Vagina (tissue), 2 donors: Measurements from ENCODE around the gene KHDC3L. TPM values are rescaled to one million over a fixed set of nuclear protein-coding genes. Genes with fewer than 3 reads are reported as not detected.

Experiments
- DNase-seq, 2 donors: peaks; one replicate each; pipeline ENCODE4 v3.0.0-alpha.2; 2017; ENCODE audit errors: extremely low spot score in 2 of 2
- H3K27ac ChIP-seq: fragments of 200-600 bp; sonication (generic); one replicate; pipeline ENCODE4 v1.5.1; 2019
- H3K27me3 ChIP-seq: fragments of 200-600 bp; sonication (generic); one replicate; pipeline ENCODE4 v1.5.1; 2019
- H3K36me3 ChIP-seq, 2 donors: fragments of 200-600 bp; sonication (generic); one replicate each; pipeline ENCODE4 v1.5.1; 2017 to 2019
- H3K4me1 ChIP-seq: fragments of 200-600 bp; sonication (generic); one replicate; pipeline ENCODE4 v1.5.1; 2019
- H3K4me3 ChIP-seq, 2 donors: fragments of 200-600 bp; sonication (generic); 1 replicate in 1 of 2; 2 replicates in 1 of 2; pipeline ENCODE4 v1.5.1; 2016 to 2019
- H3K9me3 ChIP-seq: fragments of 200-600 bp; sonication (generic); one replicate; pipeline ENCODE4 v1.5.1; 2019
- CTCF ChIP-seq, 3 experiments: fragments of 450-650 bp in 2 of 3; fragments of 200-600 bp in 1 of 3; sonication (generic) in 1 of 3; IDR thresholded peaks; one replicate each; pipeline ENCODE4 v1.5.1; 2017 to 2019; ENCODE audit warnings: antibody characterized with exemption in 3 of 3, mild to moderate bottlenecking in 2 of 3, moderate library complexity in 2 of 3
- POLR2A ChIP-seq, 2 donors: fragments of 450-650 bp; IDR thresholded peaks; one replicate each; pipeline ENCODE4 v1.6.1; 2017; ENCODE audit warnings: antibody characterized with exemption in 2 of 2, mild to moderate bottlenecking in 2 of 2, moderate library complexity in 2 of 2
- POLR2AphosphoS5 ChIP-seq, 2 donors: sonication (generic); formaldehyde crosslinking; IDR thresholded peaks; one replicate each; pipeline ENCODE4 v1.9.0; 2017; ENCODE audit warnings: antibody characterized with exemption in 2 of 2, mild to moderate bottlenecking in 2 of 2, low read depth in 1 of 2; ENCODE audit not compliant: insufficient read depth in 1 of 2
- intact Hi-C: fragments of 100-400 bp; cut with DNase I; formaldehyde crosslinking; loops from one replicate; pipeline ENCODE4 v1.15.1; 2023
- total RNA-seq: library from RNA; depleted of rRNA; stranded (reverse); fragments of >200 nt; gene quantifications from one replicate; pipeline ENCODE4 v1.2.3, GENCODE V29; 2016

The KHDC3L gene
- total RNA-seq, 1 donor from 2014 or later: not detected

DNA sequence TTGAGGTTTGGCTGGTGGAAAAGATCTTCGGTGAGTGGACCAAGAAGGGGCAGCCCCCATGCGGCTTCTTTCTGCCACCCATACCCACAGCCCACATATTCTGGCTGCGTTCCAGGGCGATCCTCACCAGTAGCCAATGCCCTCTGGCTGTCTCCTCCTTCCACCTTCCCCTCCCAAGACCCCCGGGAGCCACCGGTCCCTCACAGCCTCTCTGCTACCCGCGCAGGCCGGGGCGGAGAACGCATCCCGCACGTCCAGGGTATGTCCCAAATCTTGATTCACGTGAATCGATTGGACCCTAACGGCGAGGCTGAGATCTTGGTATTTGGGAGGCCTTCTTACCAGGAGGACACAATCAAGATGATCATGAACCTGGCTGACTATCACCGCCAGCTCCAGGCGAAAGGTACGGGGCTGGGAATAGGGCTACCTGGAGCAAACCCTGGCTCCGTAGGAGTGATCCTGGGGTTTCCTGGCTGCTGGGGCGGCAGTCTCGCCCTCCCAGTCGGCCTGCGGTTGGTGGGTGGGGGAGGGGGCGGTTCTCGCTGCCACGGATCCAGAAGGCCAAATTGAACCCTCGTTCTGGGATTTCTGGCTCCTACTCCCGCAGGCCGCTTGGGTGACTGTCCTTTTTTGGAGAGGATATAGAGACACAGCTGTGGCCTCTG is 545 bp downstream of the KHDC3L start:
- intact Hi-C loops: no loop called here
- no peak for DNase-seq
- TF ChIP-seq CTCF (IDR thresholded peaks at IDR 0.05) (no peak), POLR2AphosphoS5 (IDR thresholded peaks at IDR 0.05; ENCODE audit: insufficient read depth in 1 of 2, low read depth in 1 of 2) (no peak)

GRCh38 chr6:73363537-73363875 is 1.0 kb downstream of the KHDC3L start:
- intact Hi-C loops: no loop called here
- no peak for DNase-seq
- TF ChIP-seq CTCF (IDR thresholded peaks at IDR 0.05) (no peak), POLR2A (IDR thresholded peaks at IDR 0.05) (no peak), POLR2AphosphoS5 (IDR thresholded peaks at IDR 0.05; ENCODE audit: insufficient read depth in 1 of 2, low read depth in 1 of 2) (no peak)
- no peaks in the 10 kb centered on the region for H3K4me1 ChIP-seq
- no peaks in the 10 kb centered on the region for H3K36me3 ChIP-seq
- H3K27me3 ChIP-seq: no peaks in the 10 kb centered on the region
- no peak overlapping the region for H3K27ac ChIP-seq
- no peaks in the 10 kb centered on the region for H3K9me3 ChIP-seq
- no peak overlapping the region for H3K4me3 ChIP-seq

More for the DNA sequence above, 545 bp downstream of the KHDC3L start:
- no peaks in the 10 kb centered on the region for H3K36me3 ChIP-seq
- H3K4me1 ChIP-seq: no peaks in the 10 kb centered on the region
- H3K27ac ChIP-seq: no peak overlapping the region
- H3K27me3 ChIP-seq: no peaks in the 10 kb centered on the region
- H3K9me3 ChIP-seq: no peaks in the 10 kb centered on the region
- no peak overlapping the region for H3K4me3 ChIP-seq

- no peak for DNase-seq
- H3K9me3 ChIP-seq: no peaks in the 10 kb centered on the region
- H3K27me3 ChIP-seq: no peaks in the 10 kb centered on the region
- no peaks in the 10 kb centered on the region for H3K4me1 ChIP-seq
- intact Hi-C loops: no loop called here
- no peak overlapping the region for H3K27ac ChIP-seq
- TF ChIP-seq CTCF (IDR thresholded peaks at IDR 0.05): no peak
- TF ChIP-seq POLR2AphosphoS5 (IDR thresholded peaks at IDR 0.05; ENCODE audit: insufficient read depth in 1 of 2, low read depth in 1 of 2): no peak
- no peak for TF ChIP-seq POLR2A (IDR thresholded peaks at IDR 0.05)
- H3K36me3 ChIP-seq: no peaks in the 10 kb centered on the region
- H3K4me3 ChIP-seq: no peak overlapping the region
Observed at GRCh38 chr6:73364121-73364520, 1.7 kb downstream of the KHDC3L start.

GRCh38 chr6:73364549-73364948 is 2.1 kb downstream of the KHDC3L start:
- DNase-seq: no peak
- Histone ChIP-seq H3K4me3 (no peak overlapping the region), H3K27ac (no peak overlapping the region), H3K27me3 (no peaks in the 10 kb centered on the region), H3K36me3 (no peaks in the 10 kb centered on the region), H3K9me3 (no peaks in the 10 kb centered on the region), H3K4me1 (no peaks in the 10 kb centered on the region)
- TF ChIP-seq POLR2AphosphoS5 (IDR thresholded peaks at IDR 0.05; ENCODE audit: insufficient read depth in 1 of 2, low read depth in 1 of 2): no peak
- no peak for TF ChIP-seq CTCF (IDR thresholded peaks at IDR 0.05)
- no peak for TF ChIP-seq POLR2A (IDR thresholded peaks at IDR 0.05)
- intact Hi-C loops: no loop called here

- H3K36me3 ChIP-seq: no peaks in the 10 kb centered on the region
- H3K4me3 ChIP-seq: no peak overlapping the region
- DNase-seq: no peak
- no peak overlapping the region for H3K27ac ChIP-seq
- intact Hi-C loops: no loop called here
- no peaks in the 10 kb centered on the region for H3K27me3 ChIP-seq
- H3K4me1 ChIP-seq: no peaks in the 10 kb centered on the region
- TF ChIP-seq CTCF (IDR thresholded peaks at IDR 0.05) (no peak), POLR2A (IDR thresholded peaks at IDR 0.05) (no peak), POLR2AphosphoS5 (IDR thresholded peaks at IDR 0.05; ENCODE audit: insufficient read depth in 1 of 2, low read depth in 1 of 2) (no peak)
- H3K9me3 ChIP-seq: no peaks in the 10 kb centered on the region
Observed at GRCh38 chr6:73367761-73368355, 5.4 kb downstream of the KHDC3L start.
